Measurements from ENCODE around the gene NCKAP5.
"Not testable (repeated sequence)": the region's sequence is repeated elsewhere in the genome, so short reads cannot be mapped to it uniquely, and the experiment has no call there.

NCKAP5 gene

GRCh38 chr2:133209325-133209724 is 358.9 kb downstream of the NCKAP5 start:
- H3K4me3 ChIP-seq (ENCODE audit: low read depth, low read length): no peak overlapping the region
- no peak for TF ChIP-seq MYC (IDR thresholded peaks at IDR 0.05; ENCODE audit: low read depth, low read length)
- DNase-seq (ENCODE audit: low read depth): no peak

- H3K4me3 ChIP-seq (ENCODE audit: low read depth, low read length); DNase-seq (ENCODE audit: low read depth): not testable (repeated sequence)
Observed at GRCh38 chr2:133206666-133207065, 361.6 kb downstream of the NCKAP5 start.

- DNase-seq (ENCODE audit: low read depth): no peak
- H3K4me3 ChIP-seq (ENCODE audit: low read depth, low read length): no peak overlapping the region
- TF ChIP-seq MYC (IDR thresholded peaks at IDR 0.05; ENCODE audit: low read depth, low read length) (no peak), POLR2A (IDR thresholded peaks at IDR 0.05; ENCODE audit: extremely low read depth, insufficient read length) (no peak), MAX (IDR thresholded peaks at IDR 0.05; ENCODE audit: low read depth, low read length) (no peak), CTCF (IDR thresholded peaks at IDR 0.05; ENCODE audit: low read depth, low read length) (no peak)
Observed at GRCh38 chr2:133204421-133204820, 363.8 kb downstream of the NCKAP5 start.

- DNase-seq (ENCODE audit: low read depth): no peak
- TF ChIP-seq MYC (IDR thresholded peaks at IDR 0.05; ENCODE audit: low read depth, low read length): no peak
- TF ChIP-seq POLR2A (IDR thresholded peaks at IDR 0.05; ENCODE audit: extremely low read depth, insufficient read length): no peak
- TF ChIP-seq CTCF (IDR thresholded peaks at IDR 0.05; ENCODE audit: low read depth, low read length): no peak
- no peak for TF ChIP-seq MAX (IDR thresholded peaks at IDR 0.05; ENCODE audit: low read depth, low read length)
- no peak overlapping the region for H3K4me3 ChIP-seq (ENCODE audit: low read depth, low read length)
Observed at GRCh38 chr2:133200684-133201421, 367.4 kb downstream of the NCKAP5 start.

GRCh38 chr2:133198678-133199077 is 369.6 kb downstream of the NCKAP5 start:
- TF ChIP-seq POLR2A (IDR thresholded peaks at IDR 0.05; ENCODE audit: extremely low read depth, insufficient read length) (no peak), MAX (IDR thresholded peaks at IDR 0.05; ENCODE audit: low read depth, low read length) (no peak)
- DNase-seq (ENCODE audit: low read depth): no peak
- no peak overlapping the region for H3K4me3 ChIP-seq (ENCODE audit: low read depth, low read length)

- DNase-seq (ENCODE audit: low read depth): no peak
- H3K4me3 ChIP-seq (ENCODE audit: low read depth, low read length): no peak overlapping the region
- TF ChIP-seq POLR2A (IDR thresholded peaks at IDR 0.05; ENCODE audit: extremely low read depth, insufficient read length) (no peak), MYC (IDR thresholded peaks at IDR 0.05; ENCODE audit: low read depth, low read length) (no peak), MAX (IDR thresholded peaks at IDR 0.05; ENCODE audit: low read depth, low read length) (no peak), CTCF (IDR thresholded peaks at IDR 0.05; ENCODE audit: low read depth, low read length) (no peak)
Observed at GRCh38 chr2:133197156-133197555, 371.1 kb downstream of the NCKAP5 start.

- no peak for DNase-seq (ENCODE audit: low read depth)
- TF ChIP-seq POLR2A (IDR thresholded peaks at IDR 0.05; ENCODE audit: extremely low read depth, insufficient read length) (no peak), MYC (IDR thresholded peaks at IDR 0.05; ENCODE audit: low read depth, low read length) (no peak), CTCF (IDR thresholded peaks at IDR 0.05; ENCODE audit: low read depth, low read length) (no peak), MAX (IDR thresholded peaks at IDR 0.05; ENCODE audit: low read depth, low read length) (no peak)
- no peak overlapping the region for H3K4me3 ChIP-seq (ENCODE audit: low read depth, low read length)
Observed at GRCh38 chr2:133194777-133195335, 373.4 kb downstream of the NCKAP5 start.

Data from NB4 (cell line).